Globus pallidus (tissue), 1 donor: Measurements from ENCODE around the gene STAP2.

ENCODE experiments used
- DNase-seq: peaks from one replicate; pipeline ENCODE4 v3.0.0-alpha.2; 2015; ENCODE audit warnings: low spot score

STAP2 gene

DNA sequence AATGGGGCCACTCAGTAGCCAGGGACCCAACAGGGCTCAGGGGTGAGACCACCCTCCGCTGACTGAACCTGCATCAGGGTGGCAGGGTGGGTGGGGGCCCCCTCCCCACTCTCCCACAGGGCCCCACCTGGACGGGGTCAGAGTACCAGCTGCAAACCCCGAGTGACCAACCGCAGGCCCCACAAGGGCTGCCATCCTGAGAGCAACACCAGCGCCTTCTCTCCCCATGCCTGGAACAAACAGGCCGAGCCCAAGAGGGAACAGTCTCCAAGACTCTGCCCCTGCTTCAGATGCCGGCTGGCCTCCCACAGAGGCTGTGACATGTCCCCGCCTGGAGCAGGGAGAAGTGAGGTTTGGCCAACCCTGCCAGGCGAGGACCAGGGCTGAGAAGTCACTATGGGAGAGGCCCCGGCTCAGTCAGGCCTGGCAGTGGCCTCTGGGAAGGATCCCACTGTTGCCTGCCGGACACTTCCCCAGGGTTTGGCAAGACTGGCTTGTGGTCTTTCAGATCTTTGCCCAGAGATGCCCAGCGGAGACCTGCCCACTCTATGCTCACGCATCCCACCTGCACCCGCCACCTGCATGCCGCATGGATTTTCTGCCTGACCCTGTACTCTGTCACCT, 31.9 kb upstream of the STAP2 start:
- no peak for DNase-seq

DNA sequence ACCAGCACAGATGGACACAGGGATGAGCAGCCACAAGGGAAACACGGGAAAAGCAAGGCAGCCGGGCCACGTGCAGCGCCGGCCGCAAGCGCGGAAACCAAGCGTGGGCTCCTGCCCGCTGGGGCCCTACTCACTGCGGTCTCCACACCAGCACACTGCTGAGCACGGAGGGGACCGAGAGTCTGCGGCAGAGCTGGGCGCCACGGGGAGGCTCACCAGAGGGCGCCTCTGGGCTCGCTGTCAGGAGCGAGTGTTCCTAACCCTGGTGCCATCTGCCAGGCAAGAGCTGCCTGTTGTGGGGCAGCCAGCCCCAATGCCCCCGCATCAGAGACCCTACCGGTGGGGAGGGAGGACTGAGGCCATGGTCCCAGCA, 31.2 kb upstream of the STAP2 start:
- peak; percentile 71 for DNase-seq

DNA sequence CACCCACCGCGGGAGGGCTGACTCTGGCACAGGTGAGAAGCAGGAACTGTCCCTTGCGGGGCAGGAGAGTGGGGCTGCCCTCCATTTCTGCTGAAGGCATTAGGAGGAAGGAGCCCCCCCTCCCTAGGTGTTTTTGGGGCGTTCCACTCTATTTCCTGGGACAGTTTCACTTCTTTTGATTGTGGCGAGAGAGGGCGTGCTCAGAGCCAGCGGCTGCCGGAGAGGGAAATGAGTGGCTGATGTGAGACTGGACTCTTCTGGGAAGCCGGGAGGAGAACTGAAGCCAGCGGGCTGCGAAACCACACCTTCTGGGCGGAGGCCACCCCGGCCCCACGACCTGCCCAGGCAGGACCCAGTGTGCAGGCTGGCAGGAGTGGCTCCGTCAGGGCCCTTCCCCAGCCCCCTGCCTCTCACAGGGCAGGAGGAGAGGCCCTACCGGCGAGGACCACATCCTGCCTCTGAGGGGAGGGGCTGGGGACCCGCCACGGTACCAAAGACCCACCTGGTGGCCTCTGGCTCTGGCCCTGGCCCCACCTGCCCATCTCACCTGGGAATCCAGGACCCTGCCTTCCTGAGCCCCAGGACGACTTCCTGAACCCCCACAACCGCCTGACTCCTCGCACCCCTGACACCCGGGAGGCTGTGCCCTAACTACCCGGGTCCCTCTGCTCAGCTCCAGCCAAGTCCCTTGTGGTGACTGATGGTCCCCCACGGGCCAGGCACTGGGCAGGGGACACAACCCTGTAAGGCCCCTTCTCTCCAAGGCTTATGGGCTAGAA, 30.7 kb upstream of the STAP2 start:
- no peak for DNase-seq

DNA sequence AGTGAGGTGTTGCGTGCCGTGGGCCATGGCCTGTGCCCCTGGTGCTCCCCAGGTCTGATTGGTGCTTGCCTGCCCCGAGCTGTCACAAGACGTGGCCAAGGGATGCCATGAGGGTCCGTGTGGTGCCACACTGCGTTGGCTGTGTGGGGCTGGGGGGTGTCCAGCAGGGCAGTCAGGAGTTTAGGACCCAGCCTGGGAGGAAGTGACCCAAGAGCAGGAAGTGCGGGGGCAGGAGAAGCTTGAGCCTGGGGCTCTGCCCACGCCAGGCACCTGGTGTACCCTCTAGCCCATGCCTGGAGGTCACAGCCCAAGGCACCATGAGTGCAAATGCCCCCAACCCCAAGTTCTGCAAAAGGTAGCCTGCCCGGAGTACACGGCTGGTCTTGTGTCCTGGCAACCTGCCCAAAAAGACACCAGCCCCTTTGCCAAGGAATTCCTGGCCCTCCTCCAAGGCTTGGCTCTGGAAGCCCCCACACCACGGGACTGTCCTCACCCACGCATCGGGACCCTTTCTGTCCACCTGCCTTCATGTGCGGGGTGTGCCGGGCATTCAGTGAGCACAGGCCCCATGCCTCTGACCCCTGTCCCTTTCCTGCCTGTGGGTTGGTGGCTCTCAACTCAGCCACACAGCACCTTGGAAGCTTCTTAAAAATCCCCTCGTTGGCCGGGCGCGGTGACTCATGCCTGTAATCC, 29.6 kb upstream of the STAP2 start:
- no peak for DNase-seq

DNA sequence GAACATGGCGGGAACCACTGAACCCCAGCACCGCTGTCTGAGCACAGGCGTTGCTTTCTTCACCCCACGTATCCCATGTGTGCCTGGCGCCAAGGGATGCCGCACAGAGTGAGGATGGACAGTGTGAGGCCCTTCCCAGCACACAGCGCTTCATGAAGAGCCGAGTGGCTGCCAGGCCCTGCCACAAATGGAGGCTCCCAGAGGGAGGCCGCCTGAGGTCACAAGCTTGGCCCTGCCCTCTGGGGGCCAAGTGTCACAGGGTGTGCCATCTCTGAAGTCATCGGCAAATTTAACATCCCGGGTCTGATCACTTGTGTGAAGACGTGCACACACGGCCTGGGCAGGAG, 29.1 kb upstream of the STAP2 start:
- DNase-seq, result no peak

DNA sequence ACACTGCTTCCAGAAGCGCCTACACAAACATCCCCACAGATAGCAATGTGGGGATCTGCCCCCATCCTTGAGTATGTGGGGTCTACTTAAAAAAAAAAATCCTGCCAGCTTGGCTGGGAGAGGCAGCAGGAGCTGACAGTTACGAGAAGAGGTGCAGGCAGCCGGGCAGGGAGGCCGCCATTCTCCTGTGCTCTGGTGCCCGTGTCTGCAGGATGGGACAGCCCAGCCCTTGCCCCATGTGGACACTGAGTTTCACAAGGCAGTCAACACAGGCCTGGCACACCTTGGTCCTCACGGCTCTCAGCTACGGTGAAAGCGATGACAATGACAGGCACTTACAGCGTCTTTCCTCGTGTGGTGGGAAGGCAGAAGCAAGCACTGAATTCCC, 28.7 kb upstream of the STAP2 start:
- no peak for DNase-seq

DNA sequence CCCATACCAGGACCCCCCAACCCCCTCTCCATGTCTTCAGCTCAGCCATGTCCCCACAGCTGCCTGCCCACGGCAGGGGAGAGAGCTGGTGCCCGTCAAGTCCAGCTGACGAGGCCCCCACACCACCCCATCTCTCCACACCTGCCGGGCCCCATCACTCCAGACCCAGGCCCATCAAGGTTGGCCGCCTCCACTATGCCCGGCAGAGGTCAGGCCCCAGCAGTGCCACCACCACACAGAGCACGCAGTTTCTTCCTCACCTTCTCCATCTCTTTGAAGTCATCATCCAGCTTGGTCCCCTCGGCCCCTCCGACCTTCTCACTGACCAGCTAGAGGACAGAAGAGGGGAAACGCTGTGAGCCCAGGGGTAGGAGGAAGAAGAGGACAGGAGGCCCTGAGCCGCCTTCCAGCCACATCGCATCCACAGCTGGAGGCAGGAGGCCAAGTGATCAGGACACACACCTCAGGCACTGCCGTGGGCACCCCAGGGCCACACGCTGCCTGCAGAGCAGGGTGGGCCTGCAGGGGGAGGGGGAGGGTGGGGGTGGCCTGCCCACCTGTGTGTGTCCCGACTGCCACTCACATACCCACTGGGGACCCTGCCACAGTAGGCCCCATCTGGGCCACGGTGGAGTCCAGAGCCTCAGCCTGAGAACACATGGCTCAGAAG, 28.2 kb upstream of the STAP2 start:
- no peak for DNase-seq

DNA sequence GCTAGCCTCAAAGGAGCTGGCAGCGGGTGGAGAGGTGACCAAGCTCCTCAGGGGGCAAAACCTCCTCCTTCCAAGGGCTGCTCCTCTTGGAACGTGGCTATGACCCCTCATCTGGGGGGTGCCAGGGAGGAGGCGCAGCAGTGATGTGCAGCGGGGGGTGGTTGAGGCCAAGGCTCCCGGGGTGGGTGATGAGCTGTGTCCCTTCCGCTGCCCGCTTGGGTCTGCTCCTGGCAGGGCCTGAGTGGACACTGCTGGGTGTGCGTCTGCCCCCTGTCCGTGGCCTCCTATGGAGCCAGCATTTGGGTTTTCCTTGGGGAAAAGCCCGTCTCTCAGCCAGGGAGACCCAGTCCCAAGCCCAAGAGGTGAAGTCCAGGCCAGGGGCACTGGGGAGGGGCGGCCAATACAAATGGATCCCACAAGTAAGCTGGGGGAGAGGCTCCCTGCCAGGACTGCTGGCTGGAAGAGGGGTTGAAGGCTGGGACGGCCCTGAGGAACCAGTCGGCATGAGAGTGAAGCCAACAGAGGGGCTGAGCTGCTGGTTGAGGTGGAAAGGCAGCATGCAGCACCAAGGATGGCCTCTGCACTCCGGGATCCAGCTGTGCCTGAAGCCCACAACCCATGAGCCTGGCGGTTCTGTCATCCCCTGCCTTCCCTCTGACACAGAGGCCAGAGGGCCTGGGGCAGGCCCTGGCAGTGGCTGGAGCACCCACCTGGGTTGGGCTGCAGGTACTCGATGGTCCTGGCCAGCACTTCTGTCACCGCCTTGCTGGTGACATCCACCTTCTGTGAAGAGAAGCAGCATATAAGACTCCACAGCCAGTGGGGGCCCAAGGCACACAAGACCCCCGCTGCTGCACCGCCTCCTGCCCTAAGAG, 27.4 kb upstream of the STAP2 start:
- DNase-seq, result no peak

DNA sequence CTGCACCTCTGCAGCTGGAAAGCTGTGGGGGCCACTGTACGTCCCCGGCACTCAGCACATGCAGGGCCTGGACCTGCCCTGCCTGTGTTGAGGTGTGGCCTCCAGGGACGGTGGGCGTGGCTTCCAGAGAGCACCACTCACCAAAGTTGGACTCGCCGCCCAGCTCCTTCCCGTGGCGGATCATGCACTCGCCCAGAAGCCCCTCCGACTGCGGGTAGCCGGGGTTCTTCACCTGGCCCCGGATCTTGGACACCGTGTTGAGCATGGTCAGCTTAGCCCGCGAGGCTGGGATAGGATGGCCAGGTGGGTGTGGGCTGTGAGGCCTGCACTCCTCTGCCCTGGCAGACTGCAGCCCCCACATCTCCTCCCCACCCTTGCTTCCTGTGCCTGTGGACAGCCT, 26.7 kb upstream of the STAP2 start:
- DNase-seq, result no peak

DNA sequence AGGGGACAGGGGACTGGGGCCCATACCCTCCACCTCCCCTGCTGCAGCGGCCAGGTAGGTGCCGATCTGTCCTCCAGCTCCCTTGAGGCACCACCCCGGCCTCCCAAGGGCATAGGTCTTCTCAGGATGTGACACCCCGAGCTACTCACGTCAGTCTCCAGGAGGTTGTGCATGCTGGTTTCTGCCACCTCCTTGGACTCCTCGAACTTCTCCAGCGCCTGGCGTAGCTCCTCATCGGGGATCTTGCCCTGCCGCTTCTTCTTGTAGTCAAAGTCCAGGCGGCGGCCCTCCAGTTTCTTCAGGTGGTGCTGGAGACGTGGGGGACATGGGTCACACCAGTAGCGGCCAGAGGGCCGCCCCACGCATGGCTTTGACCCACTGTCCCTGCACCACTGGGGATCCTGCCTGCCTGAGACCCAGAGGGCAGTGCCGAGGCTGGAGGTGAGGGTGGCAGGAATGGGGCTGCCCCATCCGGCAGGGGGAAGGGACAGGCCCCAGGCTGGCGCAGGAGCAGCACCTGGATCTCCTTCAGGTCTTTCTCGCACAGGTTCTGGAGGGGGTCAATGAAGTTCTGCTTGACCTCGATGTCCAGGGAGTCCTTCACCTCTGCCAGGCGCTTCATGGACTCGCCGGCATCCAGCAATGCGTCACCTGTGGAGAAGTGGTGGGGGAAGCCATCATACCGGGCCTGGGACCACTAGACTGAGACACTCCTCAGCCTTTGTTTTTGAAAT, 25.1 kb upstream of the STAP2 start:
- DNase-seq, result no peak

DNA sequence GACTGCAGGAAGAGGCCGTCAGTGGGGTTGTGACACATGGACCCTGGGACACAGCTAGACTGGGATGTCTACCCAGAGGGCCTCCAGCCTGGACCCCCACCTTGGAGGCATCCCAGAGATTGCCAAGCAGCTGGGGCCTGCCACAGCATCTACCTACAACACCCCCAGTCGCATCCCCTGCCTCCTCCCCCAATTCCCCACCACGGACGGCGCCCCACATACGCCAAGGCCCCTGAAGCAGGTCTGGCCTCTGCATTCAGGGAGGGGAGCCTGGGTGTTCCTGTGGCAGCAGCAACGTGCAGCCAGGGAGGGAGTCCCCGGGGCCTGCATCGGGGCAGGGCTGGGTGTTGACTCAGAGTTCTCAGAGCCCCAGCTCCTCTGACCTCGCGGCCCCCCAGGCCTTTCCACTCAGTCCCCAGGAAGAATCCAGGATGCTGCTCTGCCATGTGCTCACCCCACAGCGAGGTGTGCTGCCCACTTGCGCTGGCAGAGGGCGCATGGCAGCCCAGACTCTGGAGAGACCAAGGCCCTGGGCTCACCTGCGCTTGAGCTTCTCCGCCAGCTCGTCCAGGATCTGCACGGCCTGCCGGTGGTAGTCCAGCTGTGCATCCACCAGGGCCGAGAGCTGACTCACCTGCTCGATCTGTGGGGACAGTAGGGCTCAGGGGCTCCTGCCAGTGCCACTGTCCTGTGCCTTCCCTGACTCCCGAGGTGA, 24.4 kb upstream of the STAP2 start:
- no peak for DNase-seq

DNA sequence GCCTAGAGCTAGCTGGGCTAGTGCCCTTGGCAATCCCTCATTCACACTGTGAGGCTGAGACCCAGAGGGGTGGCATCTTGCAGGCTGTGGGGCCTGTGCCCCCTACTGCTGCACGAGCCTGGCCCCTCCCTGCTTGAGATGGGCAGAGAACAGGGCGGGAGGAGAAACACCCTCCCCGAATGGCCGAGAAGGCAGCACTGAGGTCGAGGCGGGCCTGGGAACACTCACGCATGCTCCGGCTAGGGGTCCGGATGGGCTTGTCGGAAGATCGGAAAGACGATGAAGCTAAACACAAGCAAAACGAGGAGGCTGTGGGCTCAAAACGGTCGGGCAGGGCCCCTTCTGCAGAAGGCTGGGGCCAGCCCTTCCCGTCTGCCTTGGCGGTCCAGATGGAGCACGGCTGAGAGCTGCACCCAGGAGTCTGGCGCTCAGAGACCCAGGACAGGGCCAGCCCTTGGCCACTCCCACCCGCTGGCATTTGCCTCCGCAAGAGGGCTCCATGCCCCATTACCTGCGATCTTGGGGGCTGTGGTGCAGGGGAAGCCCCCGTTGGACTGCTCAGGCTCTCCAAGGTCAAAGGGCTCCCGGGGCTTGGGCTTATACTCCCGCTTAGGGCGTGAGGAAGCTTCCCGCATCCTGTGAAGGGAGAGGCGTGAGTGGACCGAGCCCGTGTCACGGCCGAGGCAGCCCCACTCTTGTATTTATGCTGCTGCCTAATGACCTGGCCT, 23.6 kb upstream of the STAP2 start:
- DNase-seq, result no peak

DNA sequence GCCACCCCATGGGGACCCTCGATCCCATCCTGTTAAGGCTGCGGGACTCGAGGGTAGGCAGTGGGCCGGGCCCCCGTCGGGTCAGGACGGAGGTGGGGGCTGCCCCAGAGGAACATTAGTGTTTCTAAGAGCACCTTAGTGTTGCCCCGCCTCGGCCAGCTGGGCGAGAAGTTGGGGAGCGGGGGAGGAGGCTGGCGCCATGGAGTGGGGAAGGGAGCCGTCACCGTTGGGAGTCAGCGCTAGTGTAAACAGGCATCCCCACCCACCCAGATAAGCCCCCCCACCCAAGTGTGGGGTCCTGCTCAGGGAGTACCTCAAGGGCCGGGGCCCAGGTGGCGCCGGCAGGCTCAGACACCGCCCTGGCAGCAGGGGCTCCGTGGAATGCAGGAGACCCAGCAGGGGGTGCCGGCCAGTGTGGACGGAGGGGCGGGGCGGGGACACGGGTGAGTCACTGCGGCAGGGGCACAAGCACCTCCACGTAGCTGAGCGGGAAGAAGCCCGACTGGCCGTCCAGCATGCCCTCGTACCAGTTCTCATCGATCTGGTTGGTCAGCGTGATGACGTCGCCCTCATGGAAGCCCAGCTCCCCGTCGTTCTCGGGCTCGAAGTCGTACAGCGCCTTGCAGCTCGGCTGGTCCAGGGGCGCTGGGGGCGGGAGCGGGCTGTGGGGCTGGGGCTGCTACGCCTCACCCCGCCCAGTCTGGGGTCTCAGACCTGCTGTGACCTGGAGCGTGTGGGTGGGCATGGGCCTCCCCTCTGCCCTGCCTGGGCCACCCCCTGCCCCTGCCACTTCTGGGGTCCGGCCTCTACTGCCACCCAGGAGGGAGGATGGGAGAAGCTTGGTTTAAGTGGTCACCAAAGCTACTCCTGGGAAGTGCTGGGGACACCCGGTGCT, 22.8 kb upstream of the STAP2 start:
- no peak for DNase-seq

DNA sequence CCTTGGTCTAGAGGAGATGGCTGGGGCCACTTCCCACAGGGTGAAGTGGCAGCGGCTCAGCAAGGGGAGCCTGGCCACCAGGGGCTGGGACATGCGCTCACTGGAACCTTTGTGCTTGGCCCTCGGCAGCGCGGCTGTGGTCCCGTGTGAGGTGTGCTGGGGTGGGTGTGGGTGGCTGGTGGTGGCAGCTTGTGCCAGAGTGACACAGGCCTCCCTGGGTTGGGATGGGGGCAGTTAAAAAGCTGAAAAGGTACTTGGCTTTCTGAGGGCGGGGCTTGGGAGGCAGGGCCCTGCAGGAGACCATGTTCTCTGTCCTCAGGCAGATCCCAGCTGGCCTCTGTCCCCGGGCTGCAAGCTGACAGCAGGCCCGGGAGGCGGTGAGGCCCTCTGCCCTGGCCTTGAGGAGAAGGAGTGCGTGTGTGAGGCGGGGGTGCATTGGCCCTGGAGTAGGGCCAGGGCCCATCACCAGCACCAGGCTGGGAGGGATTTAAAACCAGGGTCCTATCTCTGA, 22.1 kb upstream of the STAP2 start:
- DNase-seq, result no peak

DNA sequence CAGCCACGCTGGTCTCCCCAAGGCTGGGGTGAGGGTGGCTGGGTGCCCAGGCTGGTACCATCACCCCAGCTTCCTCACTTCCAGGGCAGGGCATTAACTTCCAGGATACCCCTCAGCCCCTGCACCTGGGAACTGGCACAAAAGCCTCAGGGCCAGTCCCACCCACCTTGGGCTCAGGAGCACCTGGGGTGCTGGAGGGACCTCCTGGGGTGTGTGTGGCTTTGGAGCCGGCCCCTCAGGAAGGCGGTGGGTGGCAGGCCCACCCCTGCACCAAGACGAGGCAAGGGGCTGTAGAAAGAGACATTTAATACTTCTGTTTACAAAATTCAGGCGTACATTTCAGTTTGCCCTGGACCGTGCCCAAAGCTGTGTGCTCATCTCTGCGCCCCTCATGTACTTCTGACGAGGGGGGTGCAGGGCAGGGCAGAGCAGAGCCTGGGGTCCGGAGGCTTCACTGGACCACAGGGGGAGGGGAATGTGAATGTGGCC, 21.5 kb upstream of the STAP2 start:
- no peak for DNase-seq

DNA sequence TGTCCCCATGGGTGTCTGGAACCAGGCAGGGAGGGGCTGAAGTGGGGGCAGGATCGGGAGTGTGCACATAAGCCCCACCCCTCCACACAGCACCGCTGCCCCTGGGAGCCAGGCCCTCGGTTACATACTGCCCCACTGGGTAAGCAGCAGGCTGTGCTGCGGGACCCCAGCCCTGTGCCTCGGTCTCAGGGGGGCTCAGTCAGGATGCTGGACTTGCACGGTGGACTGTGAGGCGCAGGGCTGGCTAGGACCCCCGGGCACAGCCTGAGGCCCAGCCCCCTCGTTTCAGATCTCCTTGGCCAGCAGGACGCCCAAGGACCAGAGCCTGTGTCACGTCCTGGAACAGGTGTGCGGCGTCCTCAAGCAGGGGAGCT, 21.0 kb upstream of the STAP2 start:
- no peak for DNase-seq

DNA sequence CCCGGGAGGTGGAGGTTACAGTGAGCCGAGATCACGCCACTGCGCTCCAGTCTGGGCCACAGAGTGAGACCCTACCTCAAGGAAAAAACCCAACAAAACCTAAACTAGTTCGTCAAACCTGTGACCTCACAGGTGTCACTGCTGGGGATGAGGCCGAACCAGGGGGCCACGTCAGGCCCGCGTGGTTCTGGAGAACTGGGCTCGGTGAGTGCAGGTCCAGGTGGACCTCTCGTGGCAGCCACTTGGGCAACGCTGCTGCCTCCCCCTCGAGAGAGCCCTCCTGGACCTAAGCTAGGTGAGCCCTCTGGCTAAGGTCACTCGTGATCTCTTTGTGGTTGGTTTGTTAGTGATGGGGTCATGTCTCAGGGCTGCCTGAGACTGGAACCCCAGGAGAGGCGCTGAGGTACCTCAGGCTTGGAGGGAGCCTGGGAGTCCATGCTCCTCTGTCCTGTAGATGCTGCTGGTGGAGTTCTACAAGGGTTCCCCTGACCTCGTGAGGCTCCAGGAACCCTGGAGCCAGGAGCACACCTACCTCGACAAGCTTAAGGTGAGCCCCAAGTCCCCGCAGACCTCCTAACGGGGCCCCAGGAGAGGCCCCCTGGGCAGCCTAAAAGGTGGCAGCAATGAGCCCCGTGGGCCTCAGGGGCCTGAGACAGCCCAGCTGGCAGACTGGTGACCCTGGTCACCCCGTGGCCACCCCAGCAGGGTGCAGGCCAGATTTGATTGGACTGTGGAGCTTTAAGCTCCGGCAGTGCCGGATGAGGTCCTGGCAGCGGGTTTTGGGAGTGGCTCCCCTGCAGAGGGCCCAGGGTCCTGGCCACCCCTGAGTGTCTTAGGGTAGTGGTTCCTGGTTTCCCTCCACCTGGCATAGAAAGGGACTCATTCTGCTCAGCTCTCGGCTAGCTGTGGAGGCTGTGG, 20.3 kb upstream of the STAP2 start:
- no peak for DNase-seq
